AG08396 (cell line): ENCODE data around the gene PTPN14.

Source experiments
- DNase-seq: peaks from one replicate; pipeline ENCODE4 v3.0.0; 2012; ENCODE audit warnings: low spot score, mixed read lengths

The PTPN14 gene

GRCh38 chr1:214400131-214400530 lies 151.3 kb downstream of the PTPN14 start:
- no peak for DNase-seq

- no peak for DNase-seq
These were observed 152.9 kb downstream of the PTPN14 start for GRCh38 chr1:214398490-214398889.

GRCh38 chr1:214397497-214397896 lies 153.9 kb downstream of the PTPN14 start:
- no peak for DNase-seq

GRCh38 chr1:214396330-214396729 lies 155.1 kb downstream of the PTPN14 start:
- DNase-seq, result no peak

GRCh38 chr1:214394569-214394968 lies 156.8 kb downstream of the PTPN14 start:
- peak; percentile 81 for DNase-seq

GRCh38 chr1:214393086-214393485 lies 158.3 kb downstream of the PTPN14 start:
- DNase-seq, result no peak

GRCh38 chr1:214391873-214392645 lies 159.3 kb downstream of the PTPN14 start:
- no peak for DNase-seq

GRCh38 chr1:214389734-214390133 lies 161.7 kb downstream of the PTPN14 start:
- no peak for DNase-seq

GRCh38 chr1:214386747-214387146 lies 164.7 kb downstream of the PTPN14 start:
- DNase-seq, result no peak

GRCh38 chr1:214386333-214386732 lies 165.1 kb downstream of the PTPN14 start:
- DNase-seq, result no peak

- no peak for DNase-seq
These were observed 166.0 kb downstream of the PTPN14 start for GRCh38 chr1:214385428-214385827.

GRCh38 chr1:214384373-214385079 lies 166.9 kb downstream of the PTPN14 start:
- DNase-seq, result no peak

GRCh38 chr1:214383381-214384372 lies 167.7 kb downstream of the PTPN14 start:
- DNase-seq, result no peak

- DNase-seq, result no peak
These were observed 170.3 kb downstream of the PTPN14 start for GRCh38 chr1:214380986-214381695.

- no peak for DNase-seq
These were observed 171.0 kb downstream of the PTPN14 start for GRCh38 chr1:214380396-214380795.

GRCh38 chr1:214379236-214379970 lies 172.0 kb downstream of the PTPN14 start:
- no peak for DNase-seq

- DNase-seq, result no peak
These were observed 172.9 kb downstream of the PTPN14 start for GRCh38 chr1:214378492-214378891.

- peak; percentile 75 for DNase-seq
These were observed 173.5 kb downstream of the PTPN14 start for GRCh38 chr1:214377886-214378285.

- DNase-seq, result no peak
These were observed 173.9 kb downstream of the PTPN14 start for GRCh38 chr1:214377485-214377884.

GRCh38 chr1:214372092-214372491 lies 179.3 kb downstream of the PTPN14 start:
- no peak for DNase-seq

- DNase-seq, result no peak
These were observed 180.8 kb downstream of the PTPN14 start for GRCh38 chr1:214370615-214371014.
